HG03060 (cell line): Measurements from ENCODE around the gene OPHN1.
"Not testable (repeated sequence)": the region's sequence is repeated elsewhere in the genome, so short reads cannot be mapped to it uniquely, and the experiment has no call there.

Experiments
- ATAC-seq: cut with Tn5 transposase; IDR thresholded peaks from one replicate; pipeline ENCODE4 v1.9.1; 2021; ENCODE audit warnings: low read depth, moderate number of reproducible peaks; ENCODE audit not compliant: unreplicated experiment

The OPHN1 gene

GRCh38 chrX:68372665-68373064, 60.6 kb downstream of the OPHN1 start:
- no peak for ATAC-seq

- ATAC-seq = no peak
Observed at GRCh38 chrX:68369559-68369958, 63.7 kb downstream of the OPHN1 start.

GRCh38 chrX:68365341-68365740, 68.0 kb downstream of the OPHN1 start:
- ATAC-seq = no peak

DNA sequence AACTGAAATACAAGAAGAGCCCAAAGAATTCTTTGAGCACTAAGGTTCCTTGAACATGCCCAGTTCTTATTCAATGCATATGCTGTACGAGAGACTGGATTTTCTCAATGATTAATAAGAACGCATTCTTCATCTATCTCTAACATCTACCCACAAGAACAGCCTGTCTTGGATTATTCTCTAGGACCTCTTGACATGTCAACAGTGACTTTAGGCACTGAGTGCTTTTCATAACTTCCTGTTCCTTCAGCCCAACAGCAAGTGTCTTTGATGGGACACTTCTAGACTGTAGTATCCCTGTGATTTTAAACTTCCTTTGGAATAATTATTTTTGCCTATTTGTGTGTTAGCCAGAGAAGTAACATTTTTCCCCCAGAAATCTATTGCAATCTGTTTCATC, 69.3 kb downstream of the OPHN1 start:
- ATAC-seq = no peak

- no peak for ATAC-seq
Observed at GRCh38 chrX:68358679-68359078, 74.6 kb downstream of the OPHN1 start.

DNA sequence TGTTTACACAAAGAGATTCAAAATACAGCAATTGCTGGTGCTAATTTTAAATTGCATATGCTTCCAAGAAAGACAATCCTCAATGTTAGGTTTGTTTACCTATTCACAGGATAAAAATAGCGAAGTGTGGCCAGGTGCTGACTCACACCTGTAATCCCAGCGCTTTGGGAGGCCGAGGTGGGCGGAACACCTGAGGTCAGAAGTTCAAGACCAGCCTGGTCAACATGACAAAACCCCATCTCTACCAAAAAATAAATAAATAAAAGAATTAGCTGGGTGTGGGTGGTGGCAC, 77.7 kb downstream of the OPHN1 start:
- ATAC-seq = no peak

- no peak for ATAC-seq
Observed at GRCh38 chrX:68354879-68355628, 78.2 kb downstream of the OPHN1 start.

- ATAC-seq = no peak
Observed at GRCh38 chrX:68345025-68345424, 88.3 kb downstream of the OPHN1 start.

GRCh38 chrX:68343551-68343950, 89.7 kb downstream of the OPHN1 start:
- no peak for ATAC-seq

- no peak for ATAC-seq
Observed at GRCh38 chrX:68332201-68332731, 101.0 kb downstream of the OPHN1 start.

DNA sequence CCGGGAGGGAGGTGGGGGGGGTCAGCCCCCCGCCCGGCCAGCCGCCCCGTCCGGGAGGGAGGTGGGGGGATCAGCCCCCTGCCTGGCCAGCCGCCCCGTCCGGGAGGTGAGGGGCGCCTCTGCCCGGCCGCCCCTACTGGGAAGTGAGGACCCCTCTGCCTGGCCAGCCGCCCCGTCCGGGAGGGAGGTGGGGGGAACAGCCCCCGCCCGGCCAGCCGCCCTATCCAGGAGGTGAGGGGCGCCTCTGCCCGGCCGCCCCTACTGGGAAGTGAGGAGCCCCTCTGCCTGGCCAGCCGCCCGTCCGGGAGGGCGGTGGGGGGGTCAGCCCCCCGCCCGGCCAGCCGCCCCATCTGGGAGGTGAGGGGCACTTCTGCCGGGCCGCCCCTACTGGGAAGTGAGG, 106.5 kb downstream of the OPHN1 start:
- ATAC-seq = not testable (repeated sequence)

DNA sequence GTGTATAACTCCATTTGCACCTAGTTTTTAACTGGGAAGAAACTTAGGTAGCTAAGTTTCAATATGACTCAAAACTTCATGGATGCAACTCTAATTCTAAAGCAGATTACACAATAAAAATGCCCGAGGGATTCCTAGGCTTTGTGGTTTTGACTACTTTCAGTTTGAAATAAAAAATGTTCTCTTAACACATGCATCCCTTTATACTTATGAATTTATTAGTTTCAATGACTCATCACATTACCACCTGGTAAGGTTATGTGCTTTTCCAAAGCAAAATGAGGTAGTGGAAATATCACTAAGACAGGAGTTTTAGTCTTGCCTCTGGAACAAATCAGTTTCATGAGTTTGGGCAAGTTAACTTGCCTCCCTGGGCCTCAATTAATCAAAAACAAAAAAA, 125.5 kb downstream of the OPHN1 start:
- ATAC-seq = no peak

GRCh38 chrX:68304602-68305001, 128.7 kb downstream of the OPHN1 start:
- no peak for ATAC-seq

DNA sequence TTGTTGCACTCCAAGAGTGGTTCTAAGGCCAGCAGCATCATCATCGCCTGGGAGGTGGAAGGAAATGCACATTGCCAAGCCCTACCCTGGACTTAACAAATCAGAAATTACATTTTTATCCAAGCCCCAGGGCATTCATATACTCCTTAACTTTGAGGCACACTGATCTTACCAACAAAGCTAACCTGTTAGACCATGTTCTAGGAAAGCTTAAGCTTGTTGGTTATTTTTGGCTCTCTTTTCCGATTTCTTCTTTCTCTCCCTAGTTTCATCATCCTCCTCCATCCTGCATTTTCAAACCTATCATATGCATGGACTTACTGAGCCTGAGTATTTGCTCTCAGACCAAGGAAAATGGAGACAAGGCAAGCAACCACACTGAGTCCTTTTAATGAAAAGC, 133.4 kb downstream of the OPHN1 start:
- ATAC-seq = no peak

DNA sequence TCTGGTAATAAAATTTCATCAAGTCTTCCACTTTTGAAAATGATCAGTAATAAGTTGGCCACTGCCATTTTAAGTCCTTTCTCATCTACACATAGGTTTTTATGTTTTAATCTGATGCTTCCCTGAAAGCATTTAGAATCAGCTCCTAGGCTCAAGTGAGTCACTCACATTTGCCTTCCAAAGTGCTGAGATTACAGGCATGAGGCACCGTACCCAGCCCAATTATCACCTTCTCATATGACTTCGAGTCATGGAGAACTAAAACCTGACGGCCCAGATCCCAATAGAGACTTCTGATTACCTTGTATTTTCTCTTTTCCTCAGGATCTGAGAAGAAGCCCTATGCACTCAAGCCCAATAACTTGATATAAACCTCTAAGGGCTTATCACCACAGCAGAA, 140.8 kb downstream of the OPHN1 start:
- ATAC-seq = no peak

- ATAC-seq = no peak
Observed at GRCh38 chrX:68288127-68288526, 145.2 kb downstream of the OPHN1 start.

DNA sequence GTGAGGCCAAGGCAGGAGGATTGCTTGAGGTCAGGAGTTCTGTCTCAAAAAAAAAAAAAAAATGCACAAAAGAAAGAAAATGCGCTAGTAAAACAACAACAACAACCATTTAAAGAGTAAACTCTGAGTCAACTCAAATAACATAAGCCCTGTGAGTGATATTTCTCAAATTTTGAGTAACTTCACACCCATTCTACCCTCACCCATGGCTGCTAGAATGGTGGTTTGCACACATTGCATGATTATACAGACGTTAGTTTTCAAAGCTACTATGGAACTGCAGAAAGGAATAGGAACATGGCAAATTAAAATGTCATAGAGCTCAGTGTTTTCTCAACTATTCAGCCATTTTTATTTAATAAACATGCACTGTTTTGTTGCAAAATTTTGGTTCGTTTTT, 145.9 kb downstream of the OPHN1 start:
- ATAC-seq = no peak

- ATAC-seq = no peak
Observed at GRCh38 chrX:68286980-68287379, 146.3 kb downstream of the OPHN1 start.

GRCh38 chrX:68286076-68286475, 147.2 kb downstream of the OPHN1 start:
- no peak for ATAC-seq

GRCh38 chrX:68284281-68284904, 148.9 kb downstream of the OPHN1 start:
- no peak for ATAC-seq

- ATAC-seq = no peak
Observed at GRCh38 chrX:68273887-68274286, 159.4 kb downstream of the OPHN1 start.

DNA sequence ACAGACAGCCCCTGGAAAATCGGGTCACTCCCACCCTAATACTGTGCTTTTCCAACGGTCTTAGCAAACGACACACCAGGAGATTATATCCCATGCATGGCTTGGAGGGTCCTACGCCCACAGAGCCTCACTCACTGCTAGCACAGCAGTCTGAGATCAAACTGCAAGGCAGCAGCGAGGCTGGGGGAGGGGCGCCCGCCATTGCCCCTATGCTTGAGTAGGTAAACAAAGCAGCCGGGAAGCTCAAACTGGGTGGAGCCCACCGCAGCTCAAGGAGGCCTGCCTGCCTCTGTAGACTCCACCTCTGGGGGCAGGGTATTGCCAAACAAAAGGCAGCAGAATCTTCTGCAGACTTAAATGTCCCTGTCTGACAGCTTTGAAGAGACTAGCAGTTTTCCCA, 168.5 kb downstream of the OPHN1 start:
- ATAC-seq = not testable (repeated sequence)
